K562 (cell line): Measurements from ENCODE around the gene HYOU1. TPM values are rescaled to one million over a fixed set of nuclear protein-coding genes. Genes with fewer than 3 reads are reported as not detected.

Source experiments
- ARID4B ChIP-seq: sonication (generic); formaldehyde crosslinking; IDR thresholded peaks from 2 replicates; pipeline ENCODE4 v1.8.0; 2022; ENCODE audit warnings: mild to moderate bottlenecking, missing genetic modification reagents
- CREB1 ChIP-seq, 2 experiments: sonication (generic) in 1 of 2; formaldehyde crosslinking in 1 of 2; IDR thresholded peaks; 2 replicates each; pipeline versions ENCODE4 v1.6.1 to v1.8.0; 2012 to 2022; ENCODE audit warnings: inconsistent platforms in 1 of 2, mild to moderate bottlenecking in 1 of 2, missing genetic modification reagents in 1 of 2, moderate library complexity in 1 of 2
- CSDE1 ChIP-seq, 2 experiments: fragments of 450-650 bp; IDR thresholded peaks; 2 replicates each; pipeline ENCODE4 v1.6.1; 2016; ENCODE audit warnings: mild to moderate bottlenecking in 1 of 2
- CTBP1 ChIP-seq: fragments of 450-650 bp; IDR thresholded peaks from 2 replicates; pipeline ENCODE4 v1.6.1; 2016; ENCODE audit warnings: borderline replicate concordance
- DACH1 ChIP-seq: fragments of 450-650 bp; IDR thresholded peaks from 2 replicates; pipeline ENCODE4 v1.6.1; 2018; ENCODE audit not compliant: partially characterized antibody
- GABPB1 ChIP-seq: sonication (generic); formaldehyde crosslinking; IDR thresholded peaks from 2 replicates; pipeline ENCODE4 v1.8.0; 2022; ENCODE audit warnings: mild to moderate bottlenecking, missing genetic modification reagents
- GATA2 ChIP-seq: sonication (generic); formaldehyde crosslinking; IDR thresholded peaks from 2 replicates; pipeline ENCODE4 v1.4.0; 2020; ENCODE audit warnings: mild to moderate bottlenecking, missing genetic modification reagents
- MITF ChIP-seq: IDR thresholded peaks from 2 replicates; pipeline ENCODE4 v1.6.1; 2014; ENCODE audit warnings: antibody characterized with exemption
- MYNN ChIP-seq, 2 experiments: sonication (generic); formaldehyde crosslinking in 1 of 2; IDR thresholded peaks; 2 replicates each; pipeline versions ENCODE4 v1.5.0 to v1.6.1; 2016 to 2020; ENCODE audit warnings: antibody characterized with exemption in 1 of 2, missing genetic modification reagents in 1 of 2
- NCOR1 ChIP-seq: fragments of 450-650 bp; IDR thresholded peaks from 2 replicates; pipeline ENCODE4 v1.6.1; 2016; ENCODE audit warnings: mild to moderate bottlenecking, moderate library complexity
- PHTF2 ChIP-seq: fragments of 250-450 bp; sonication (Bioruptor Pico); IDR thresholded peaks from 2 replicates; pipeline ENCODE4 v1.5.0; 2021; ENCODE audit warnings: mild to moderate bottlenecking
- RUNX1 ChIP-seq: sonication (generic); IDR thresholded peaks from 2 replicates; pipeline ENCODE4 v1.6.1; 2016; ENCODE audit warnings: antibody characterized with exemption, low read depth
- SOX6 ChIP-seq: fragments of 450-650 bp; IDR thresholded peaks from 2 replicates; pipeline ENCODE4 v1.6.1; 2014; ENCODE audit warnings: mild to moderate bottlenecking
- STAT5A ChIP-seq: IDR thresholded peaks from 2 replicates; pipeline ENCODE4 v1.6.1; 2012; ENCODE audit warnings: low read length, inconsistent platforms, borderline replicate concordance
- TARDBP ChIP-seq: fragments of 450-650 bp; IDR thresholded peaks from 2 replicates; pipeline ENCODE4 v1.6.1; 2016
- TCF7 ChIP-seq: sonication (generic); IDR thresholded peaks from 2 replicates; pipeline ENCODE4 v1.6.1; 2016; ENCODE audit warnings: antibody characterized with exemption, borderline replicate concordance
- TFAM ChIP-seq: fragments of 250-450 bp; sonication (Bioruptor Pico); conservative IDR thresholded peaks from 2 replicates; pipeline ENCODE4 v1.5.0; 2021; ENCODE audit warnings: mild to moderate bottlenecking, moderate library complexity
- TFAP4 ChIP-seq: sonication (generic); formaldehyde crosslinking; IDR thresholded peaks from 2 replicates; pipeline ENCODE4 v1.8.0; 2022; ENCODE audit warnings: missing genetic modification reagents, mild to moderate bottlenecking, moderate library complexity, borderline replicate concordance
- ZBTB17 ChIP-seq: fragments of 450-650 bp; formaldehyde crosslinking; IDR thresholded peaks from 2 replicates; pipeline ENCODE4 v1.4.0; 2020; ENCODE audit warnings: mild to moderate bottlenecking
- ZBTB49 ChIP-seq: sonication (generic); formaldehyde crosslinking; IDR thresholded peaks from 2 replicates; pipeline ENCODE4 v1.8.0; 2022; ENCODE audit warnings: missing genetic modification reagents, mild to moderate bottlenecking, borderline replicate concordance
- ZFX ChIP-seq: sonication (generic); formaldehyde crosslinking; IDR thresholded peaks from 2 replicates; pipeline ENCODE4 v1.8.0; 2022; ENCODE audit warnings: mild to moderate bottlenecking, missing genetic modification reagents, moderate library complexity
- ZNF589 ChIP-seq: fragments of 200-800 bp; sonication (Bioruptor generic); IDR thresholded peaks from 2 replicates; pipeline ENCODE4 v1.6.1; 2016; ENCODE audit warnings: low read depth, missing genetic modification characterization, missing compliant biosample characterization
- polyA plus RNA-seq, 8 experiments: library from polyadenylated mRNA; depleted of rRNA in 4 of 8; stranded (reverse) in 5 of 8; unstranded in 3 of 8; fragments of >200 nt; fragmentation: Nextera tagmentation in 2 of 8; fragmentation: Illumina TruSeq in 1 of 8; extraction: Ambion mirVana in 2 of 8; extraction: Trizol in 1 of 8; gene quantifications; 2 replicates each; pipeline versions ENCODE4 v1.2.1 to v1.2.3, GENCODE V29; 2011 to 2014; ENCODE audit warnings: inconsistent platforms in 1 of 8, missing spikeins in 1 of 8
- total RNA-seq, 7 experiments: library from RNA; depleted of rRNA in 6 of 7; stranded (reverse); fragments of >200 nt in 6 of 7; fragmentation: Illumina TruSeq in 2 of 7; extraction: Trizol in 2 of 7; gene quantifications; 2 replicates each; pipeline versions ENCODE4 v1.2.1 to v1.2.3, GENCODE V29; 2011 to 2021; ENCODE audit warnings: low replicate concordance in 1 of 7

The HYOU1 gene
- total and polyA plus RNA-seq, 9 of the 15 experiments (the other 6 are each of a cell fraction or from before 2014, with no cell fraction given), result 19.5 to 197 (median 128) TPM

GRCh38 chr11:119085437-119085847 lies 28.4 kb upstream of the HYOU1 start (continued):
- TF ChIP-seq ARID4B (CRISPR knock-in tag) (peak; percentile 64; the same call in 1 of the 2 replicates), CSDE1 (IDR thresholded peaks at IDR 0.05) (no peak), TCF7 (no peak), RUNX1 (no peak), ZBTB17 (CRISPR knock-in tag) (no peak), TFAP4 (CRISPR knock-in tag) (peak; percentile 89), MITF (no peak), CTBP1 (peak; percentile 79; the same call in 1 of the 2 replicates), CREB1 (IDR thresholded peaks at IDR 0.05) (0 out of 2 replicates have a peak, but pooled peaks have one; percentile 26), CREB1 (CRISPR knock-in tag; IDR thresholded peaks at IDR 0.05) (no peak), ZFX (CRISPR knock-in tag) (peak; percentile 88), MYNN (IDR thresholded peaks at IDR 0.05) (peak; percentile 88; the same call in 1 of the 2 replicates), MYNN (CRISPR knock-in tag; IDR thresholded peaks at IDR 0.05) (no peak), ZNF589 (peak; percentile 59; the same call in 1 of the 2 replicates), TFAM (CRISPR knock-in tag) (no peak), ZBTB49 (CRISPR knock-in tag) (no peak), NCOR1 (peak; percentile 94), GABPB1 (CRISPR knock-in tag) (no peak), DACH1 (no peak), TARDBP (no peak), GATA2 (peak; percentile 94), STAT5A (peak; percentile 88), PHTF2 (CRISPR knock-in tag) (no peak), SOX6 (peak; percentile 81)
